Panc1 (cell line): Measurements from ENCODE around the gene GRIK1.

Source experiments
- TCF7L2 ChIP-seq: IDR thresholded peaks from 2 replicates; pipeline ENCODE4 v1.6.1; 2011; ENCODE audit warnings: mild to moderate bottlenecking, low read depth, low read length, inconsistent platforms
- TF ChIP-seq, protein P1 (sequence below), 2 experiments: IDR thresholded peaks; 2 replicates each; pipeline ENCODE4 v1.6.1; 2011 to 2012; ENCODE audit warnings: low read depth in 2 of 2, control low read depth in 1 of 2, low read length in 1 of 2, mild to moderate bottlenecking in 1 of 2, moderate library complexity in 1 of 2; ENCODE audit not compliant: insufficient read depth in 1 of 2
- TF ChIP-seq, protein P2 (sequence below): fragments of 450-650 bp; IDR thresholded peaks from 2 replicates; pipeline ENCODE4 v1.5.1; 2017; ENCODE audit warnings: mild to moderate bottlenecking

DNA sequence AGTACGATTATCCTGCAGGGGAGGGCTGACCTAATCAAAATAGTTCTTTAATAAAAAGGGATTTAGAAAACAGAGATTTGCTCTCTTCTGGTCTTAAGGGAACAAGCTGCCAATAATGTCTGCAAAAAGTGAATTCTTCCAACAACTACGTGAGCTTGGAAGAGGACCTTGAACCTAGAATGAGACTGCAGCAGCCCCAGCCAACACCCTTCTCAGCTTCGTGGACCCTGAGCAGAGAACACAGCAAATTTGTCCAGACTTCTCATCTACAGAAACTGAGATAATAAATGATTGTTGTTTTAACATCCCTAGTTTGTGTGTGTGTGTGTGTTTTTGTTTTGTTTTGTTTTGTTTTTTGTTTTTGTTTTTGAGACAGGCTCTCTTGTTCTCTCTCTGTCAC lies 309.4 kb downstream of the GRIK1 start:
- TF ChIP-seq, protein P1, sequence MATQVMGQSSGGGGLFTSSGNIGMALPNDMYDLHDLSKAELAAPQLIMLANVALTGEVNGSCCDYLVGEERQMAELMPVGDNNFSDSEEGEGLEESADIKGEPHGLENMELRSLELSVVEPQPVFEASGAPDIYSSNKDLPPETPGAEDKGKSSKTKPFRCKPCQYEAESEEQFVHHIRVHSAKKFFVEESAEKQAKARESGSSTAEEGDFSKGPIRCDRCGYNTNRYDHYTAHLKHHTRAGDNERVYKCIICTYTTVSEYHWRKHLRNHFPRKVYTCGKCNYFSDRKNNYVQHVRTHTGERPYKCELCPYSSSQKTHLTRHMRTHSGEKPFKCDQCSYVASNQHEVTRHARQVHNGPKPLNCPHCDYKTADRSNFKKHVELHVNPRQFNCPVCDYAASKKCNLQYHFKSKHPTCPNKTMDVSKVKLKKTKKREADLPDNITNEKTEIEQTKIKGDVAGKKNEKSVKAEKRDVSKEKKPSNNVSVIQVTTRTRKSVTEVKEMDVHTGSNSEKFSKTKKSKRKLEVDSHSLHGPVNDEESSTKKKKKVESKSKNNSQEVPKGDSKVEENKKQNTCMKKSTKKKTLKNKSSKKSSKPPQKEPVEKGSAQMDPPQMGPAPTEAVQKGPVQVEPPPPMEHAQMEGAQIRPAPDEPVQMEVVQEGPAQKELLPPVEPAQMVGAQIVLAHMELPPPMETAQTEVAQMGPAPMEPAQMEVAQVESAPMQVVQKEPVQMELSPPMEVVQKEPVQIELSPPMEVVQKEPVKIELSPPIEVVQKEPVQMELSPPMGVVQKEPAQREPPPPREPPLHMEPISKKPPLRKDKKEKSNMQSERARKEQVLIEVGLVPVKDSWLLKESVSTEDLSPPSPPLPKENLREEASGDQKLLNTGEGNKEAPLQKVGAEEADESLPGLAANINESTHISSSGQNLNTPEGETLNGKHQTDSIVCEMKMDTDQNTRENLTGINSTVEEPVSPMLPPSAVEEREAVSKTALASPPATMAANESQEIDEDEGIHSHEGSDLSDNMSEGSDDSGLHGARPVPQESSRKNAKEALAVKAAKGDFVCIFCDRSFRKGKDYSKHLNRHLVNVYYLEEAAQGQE (IDR thresholded peaks at IDR 0.05; ENCODE audit: insufficient read depth in 1 of 2, low read depth in 2 of 2, low read length in 1 of 2) = no peak
- no peak for TF ChIP-seq TCF7L2
- TF ChIP-seq, protein P2, sequence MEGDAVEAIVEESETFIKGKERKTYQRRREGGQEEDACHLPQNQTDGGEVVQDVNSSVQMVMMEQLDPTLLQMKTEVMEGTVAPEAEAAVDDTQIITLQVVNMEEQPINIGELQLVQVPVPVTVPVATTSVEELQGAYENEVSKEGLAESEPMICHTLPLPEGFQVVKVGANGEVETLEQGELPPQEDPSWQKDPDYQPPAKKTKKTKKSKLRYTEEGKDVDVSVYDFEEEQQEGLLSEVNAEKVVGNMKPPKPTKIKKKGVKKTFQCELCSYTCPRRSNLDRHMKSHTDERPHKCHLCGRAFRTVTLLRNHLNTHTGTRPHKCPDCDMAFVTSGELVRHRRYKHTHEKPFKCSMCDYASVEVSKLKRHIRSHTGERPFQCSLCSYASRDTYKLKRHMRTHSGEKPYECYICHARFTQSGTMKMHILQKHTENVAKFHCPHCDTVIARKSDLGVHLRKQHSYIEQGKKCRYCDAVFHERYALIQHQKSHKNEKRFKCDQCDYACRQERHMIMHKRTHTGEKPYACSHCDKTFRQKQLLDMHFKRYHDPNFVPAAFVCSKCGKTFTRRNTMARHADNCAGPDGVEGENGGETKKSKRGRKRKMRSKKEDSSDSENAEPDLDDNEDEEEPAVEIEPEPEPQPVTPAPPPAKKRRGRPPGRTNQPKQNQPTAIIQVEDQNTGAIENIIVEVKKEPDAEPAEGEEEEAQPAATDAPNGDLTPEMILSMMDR = no peak
